CD4-positive, CD25-positive, alpha-beta regulatory T cell (primary cell): ENCODE measurements around the gene ACTRT2. TPM values are rescaled to one million over a fixed set of nuclear protein-coding genes. Genes with fewer than 3 reads are reported as not detected.

Experiments
- ATAC-seq, 2 donors: fragments of 150-1000 bp; cut with Tn5 transposase; one replicate each; pipeline ENCODE4 v1.10.0; 2021; ENCODE audit warnings: low read depth in 2 of 2, moderate number of reproducible peaks in 2 of 2, moderate library complexity in 1 of 2
- DNase-seq, 3 donors: peaks; one replicate each; pipeline versions ENCODE4 v3.0.0 to v3.0.0-alpha.2; 2012 to 2022; ENCODE audit warnings: mixed read lengths in 1 of 3
- H3K27ac ChIP-seq: one replicate; pipeline ENCODE4 v1.7.0; 2013; ENCODE audit warnings: mild to moderate bottlenecking, low read length; ENCODE audit not compliant: insufficient read depth, poor library complexity, severe bottlenecking
- H3K27me3 ChIP-seq: one replicate; pipeline ENCODE4 v1.7.0; 2013; ENCODE audit warnings: low read length; ENCODE audit not compliant: control insufficient read depth, insufficient read depth
- H3K36me3 ChIP-seq: one replicate; pipeline ENCODE4 v1.7.0; 2013; ENCODE audit warnings: mild to moderate bottlenecking, low read length, moderate library complexity; ENCODE audit not compliant: control insufficient read depth, insufficient read depth
- H3K4me1 ChIP-seq: 2 replicates; pipeline ENCODE4 v1.7.0; 2013; ENCODE audit warnings: mild to moderate bottlenecking, low read length; ENCODE audit not compliant: insufficient read depth, control insufficient read depth, poor library complexity, severe bottlenecking
- H3K4me3 ChIP-seq: one replicate; pipeline ENCODE4 v1.7.0; 2013; ENCODE audit warnings: low read depth, mild to moderate bottlenecking, low read length, moderate library complexity
- H3K9me3 ChIP-seq, 2 experiments: 1 replicate in 1 of 2; 2 replicates in 1 of 2; pipeline ENCODE4 v1.7.0; 2013; ENCODE audit warnings: low read length in 2 of 2, mild to moderate bottlenecking in 1 of 2, moderate library complexity in 1 of 2; ENCODE audit not compliant: control insufficient read depth in 2 of 2
- H3K27ac Mint-ChIP-seq, 3 donors: one replicate each; pipeline ENCODE4 v1.8.0; 2020 to 2022; ENCODE audit warnings: mild to moderate bottlenecking in 3 of 3, mixed read lengths in 3 of 3, moderate library complexity in 2 of 3
- H3K27me3 Mint-ChIP-seq: one replicate; pipeline ENCODE4 v1.8.0; 2022; ENCODE audit warnings: mild to moderate bottlenecking, mixed read lengths
- H3K36me3 Mint-ChIP-seq: one replicate; pipeline ENCODE4 v1.8.0; 2020; ENCODE audit warnings: mixed read lengths
- H3K4me1 Mint-ChIP-seq, 4 donors: one replicate each; pipeline ENCODE4 v1.8.0; 2020 to 2022; ENCODE audit warnings: mixed read lengths in 4 of 4, mild to moderate bottlenecking in 1 of 4
- H3K4me3 Mint-ChIP-seq, 4 donors: one replicate each; pipeline ENCODE4 v1.8.0; 2020 to 2022; ENCODE audit warnings: mild to moderate bottlenecking in 4 of 4, mixed read lengths in 4 of 4, moderate library complexity in 3 of 4
- H3K9me3 Mint-ChIP-seq, 7 donors: one replicate each; pipeline ENCODE4 v1.8.0; 2020 to 2022; ENCODE audit warnings: mixed read lengths in 7 of 7, mild to moderate bottlenecking in 3 of 7, moderate library complexity in 2 of 7
- polyA plus RNA-seq, 4 donors: library from polyadenylated mRNA; unstranded; fragments of 300-500 nt; fragmentation: Illumina TruSeq; gene quantifications; one replicate each; pipeline ENCODE4 v1.2.3, GENCODE V29; 2021
- total RNA-seq: library from RNA; stranded (reverse); gene quantifications from one replicate; pipeline ENCODE4 v1.2.3, GENCODE V29; 2022

ACTRT2 gene
- total and polyA plus RNA-seq, 5 donors from 2014 or later: not detected

DNA sequence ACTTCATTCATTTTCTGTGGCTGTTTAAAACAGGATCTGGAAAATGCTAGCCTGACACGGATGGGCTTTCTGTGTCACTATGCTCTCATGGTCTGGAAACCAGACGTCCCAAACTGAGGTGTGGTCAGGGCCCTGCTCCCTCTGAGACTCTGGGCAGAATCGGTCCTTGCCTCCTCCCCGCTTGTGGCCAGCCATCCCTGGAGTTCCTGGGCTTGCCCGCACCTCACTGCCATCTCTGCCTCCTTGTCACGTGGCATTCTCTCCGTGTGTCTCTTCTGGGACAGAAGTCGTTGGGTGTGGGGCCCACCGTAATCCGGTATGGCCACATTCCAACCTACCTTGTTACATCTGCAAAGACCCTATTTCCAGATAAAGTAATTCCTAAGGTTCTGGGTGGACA, 10.1 kb upstream of the ACTRT2 start:
- no peaks in the 10 kb centered on the region for H3K27me3 ChIP-seq
- peaks cover 4% of the 10 kb centered on the region for H3K36me3 Mint-ChIP-seq
- H3K9me3 Mint-ChIP-seq: peaks cover 0 to 26% (median 7%) of the 10 kb centered on the region in 7 donors

DNA sequence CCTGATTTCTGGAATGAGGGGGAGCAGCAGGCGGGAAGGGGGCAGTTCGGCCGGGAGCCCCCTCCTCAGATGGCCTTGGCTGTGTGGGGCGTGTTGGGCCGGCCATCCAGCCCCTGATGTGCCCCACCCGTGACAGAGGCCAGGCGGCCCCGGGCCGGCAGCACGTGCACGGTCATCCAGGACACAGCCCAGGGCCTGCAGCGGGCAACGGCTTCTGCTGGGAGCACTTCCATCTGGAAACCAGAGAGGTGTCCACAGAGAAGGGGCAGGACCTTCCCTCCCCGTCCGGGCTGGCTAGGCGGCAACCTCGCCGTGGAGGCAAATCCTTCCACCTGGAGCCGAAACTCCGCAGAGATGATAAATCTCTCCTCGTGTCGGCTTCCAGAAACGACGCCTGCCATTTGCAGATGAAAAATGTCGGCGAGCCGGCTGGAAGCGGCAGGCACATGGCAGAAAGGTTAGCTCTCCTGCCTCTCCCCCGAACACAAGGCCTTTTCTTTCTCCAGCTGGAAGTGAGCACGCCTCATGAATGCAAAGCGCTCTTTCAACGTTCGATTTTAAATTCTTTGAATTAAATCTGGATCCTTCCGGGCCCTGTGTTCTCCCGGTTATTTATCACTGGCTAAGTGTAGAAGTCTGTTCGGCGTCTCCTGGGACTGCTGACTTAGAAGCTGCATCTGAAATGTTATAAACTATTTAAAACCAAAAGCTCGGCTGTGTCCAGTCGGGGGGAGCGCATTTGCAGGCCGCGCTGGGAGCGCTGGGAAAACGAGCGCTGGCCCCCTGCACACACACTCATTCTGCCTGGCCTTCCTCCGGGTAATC, 9.4 kb upstream of the ACTRT2 start:
- DNase-seq (no peak), ATAC-seq (no peak)
- no peak overlapping the region for H3K27ac ChIP-seq
- Mint-ChIP-seq H3K4me1 (no peaks in the 10 kb centered on the region), H3K27me3 (peaks cover 4% of the 10 kb centered on the region), H3K27ac (no peak overlapping the region), H3K36me3 (no peaks in the 10 kb centered on the region), H3K4me3 (no peak overlapping the region), H3K9me3 (peaks cover 0 to 19% (median 6%) of the 10 kb centered on the region in 7 donors)
- H3K4me1 ChIP-seq: no peaks in the 10 kb centered on the region
- H3K4me3 ChIP-seq: no peak overlapping the region
- H3K36me3 ChIP-seq: no peaks in the 10 kb centered on the region
- no peaks in the 10 kb centered on the region for H3K27me3 ChIP-seq
- H3K9me3 ChIP-seq: peaks cover 10 to 24% of the 10 kb centered on the region in 2 experiments

More for the DNA sequence above, 10.1 kb upstream of the ACTRT2 start:
- Mint-ChIP-seq H3K27ac (no peak overlapping the region), H3K4me3 (no peak overlapping the region), H3K4me1 (no peaks in the 10 kb centered on the region), H3K27me3 (peaks cover 4% of the 10 kb centered on the region)
- Histone ChIP-seq H3K4me1 (no peaks in the 10 kb centered on the region), H3K9me3 (peaks cover 12 to 24% of the 10 kb centered on the region in 2 experiments), H3K36me3 (no peaks in the 10 kb centered on the region), H3K4me3 (no peak overlapping the region), H3K27ac (no peak overlapping the region)
- no peak for ATAC-seq
- DNase-seq: no peak

DNA sequence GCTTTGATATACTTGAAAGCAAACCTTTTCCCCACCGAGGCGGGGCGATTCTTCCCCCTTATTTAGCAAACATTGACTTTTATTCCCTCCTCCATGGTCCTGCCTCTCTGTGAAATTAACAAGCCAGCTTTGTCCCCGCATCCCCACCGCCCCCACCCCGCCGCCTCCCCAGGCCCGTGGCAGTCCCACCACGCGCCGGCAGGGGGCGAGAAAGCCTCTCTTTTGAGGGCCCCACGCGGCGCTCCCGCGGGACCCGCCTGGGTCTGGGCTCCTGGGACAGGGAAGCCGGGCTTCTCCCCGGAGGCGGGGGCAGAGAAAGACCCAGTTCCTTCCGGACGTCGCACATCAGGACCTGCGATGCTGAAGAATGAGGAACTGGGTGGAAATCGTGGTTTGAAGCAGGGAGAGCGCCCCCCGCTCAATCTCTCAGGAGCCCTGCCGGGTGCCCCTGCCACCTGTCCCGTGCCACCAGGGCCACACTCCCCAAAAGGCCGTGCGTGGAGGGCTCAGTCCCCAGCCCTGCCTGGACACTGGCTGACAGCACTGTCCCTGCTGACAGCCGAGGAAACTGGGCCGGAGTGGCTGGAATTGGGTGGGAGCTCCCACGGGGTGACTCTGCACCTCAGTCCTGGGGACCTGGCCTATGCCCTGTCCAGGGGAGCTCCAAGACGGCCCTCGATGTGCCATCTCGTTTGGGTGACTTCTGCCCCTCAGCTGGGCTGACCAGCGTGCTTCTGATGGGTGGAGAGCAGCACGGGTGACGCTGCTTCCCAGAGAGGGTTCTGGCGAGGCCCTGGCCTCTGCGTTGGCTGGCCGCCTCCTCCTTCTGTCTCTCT, 8.6 kb upstream of the ACTRT2 start:
- no peaks in the 10 kb centered on the region for H3K36me3 ChIP-seq
- Mint-ChIP-seq H3K36me3 (no peaks in the 10 kb centered on the region), H3K9me3 (peaks cover 0 to 15% (median 4%) of the 10 kb centered on the region in 7 donors), H3K4me1 (no peaks in the 10 kb centered on the region), H3K4me3 (no peak overlapping the region), H3K27me3 (peaks cover 4% of the 10 kb centered on the region), H3K27ac (no peak overlapping the region)
- H3K4me1 ChIP-seq: no peaks in the 10 kb centered on the region
- H3K9me3 ChIP-seq: peaks cover 5 to 16% of the 10 kb centered on the region in 2 experiments
- H3K27me3 ChIP-seq: no peaks in the 10 kb centered on the region
- ATAC-seq (no peak), DNase-seq (peak in 1 of 3 donors; percentile 10)
- H3K4me3 ChIP-seq: no peak overlapping the region
- no peak overlapping the region for H3K27ac ChIP-seq

DNA sequence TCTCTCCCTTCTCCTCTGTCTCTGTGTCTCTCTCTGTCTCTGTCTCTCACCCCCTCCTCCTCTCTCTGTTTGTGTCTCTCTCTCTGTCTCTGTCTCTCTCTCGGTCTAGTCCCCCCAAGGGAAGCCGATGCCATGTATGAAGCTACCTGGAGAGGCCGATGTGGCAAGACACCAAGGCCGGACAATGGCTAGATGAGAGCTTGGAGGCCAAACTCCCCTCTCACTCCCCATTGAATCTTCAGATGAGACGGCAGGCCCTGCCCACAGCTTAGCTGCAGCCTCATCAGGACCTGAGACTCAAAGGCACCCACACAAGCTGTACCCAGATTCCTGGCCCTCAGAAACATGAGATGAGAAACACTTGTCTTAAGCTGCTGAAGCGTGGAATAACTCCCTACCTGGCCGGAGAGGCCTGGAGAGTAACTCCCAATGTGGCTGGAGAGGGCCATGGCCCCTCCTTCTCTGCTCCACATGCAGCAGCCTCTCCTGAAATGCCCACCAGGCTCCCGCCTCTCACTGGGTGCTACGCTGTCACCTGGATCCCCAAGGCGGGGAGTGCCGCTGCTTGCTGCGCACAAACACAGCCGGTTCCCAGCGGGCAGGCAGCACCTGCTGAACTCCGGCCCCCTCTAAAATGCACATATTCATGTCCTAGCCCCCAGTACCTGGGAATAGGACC, 7.8 kb upstream of the ACTRT2 start:
- Mint-ChIP-seq H3K4me1 (no peaks in the 10 kb centered on the region), H3K9me3 (peaks cover 0 to 8% (median 1%) of the 10 kb centered on the region in 7 donors), H3K36me3 (no peaks in the 10 kb centered on the region), H3K4me3 (no peak overlapping the region), H3K27me3 (peaks cover 4% of the 10 kb centered on the region), H3K27ac (no peak overlapping the region)
- Histone ChIP-seq H3K27ac (no peak overlapping the region), H3K9me3 (peaks cover 0 to 8% of the 10 kb centered on the region in 2 experiments), H3K36me3 (no peaks in the 10 kb centered on the region), H3K27me3 (no peaks in the 10 kb centered on the region), H3K4me3 (no peak overlapping the region), H3K4me1 (no peaks in the 10 kb centered on the region)
- DNase-seq (no peak), ATAC-seq (no peak)

DNA sequence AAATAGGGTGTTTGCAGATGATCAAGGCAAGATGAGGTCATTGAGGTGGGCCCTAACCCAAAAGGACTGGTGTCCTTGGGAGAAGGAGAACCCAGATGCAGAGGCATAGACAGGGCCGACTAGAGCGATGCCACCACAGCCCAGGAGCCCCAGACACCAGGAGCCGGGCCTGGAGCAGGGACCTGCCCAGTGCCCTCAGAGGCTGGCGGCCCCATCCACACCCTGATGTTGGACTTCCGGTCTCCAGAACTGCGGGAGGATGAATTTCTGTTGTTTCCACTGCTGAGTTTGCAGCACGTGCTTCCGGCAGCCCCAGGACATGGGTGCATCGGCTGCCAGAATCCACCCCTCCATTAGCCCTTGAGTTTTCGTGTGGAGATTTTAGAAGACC, 7.2 kb upstream of the ACTRT2 start:
- Mint-ChIP-seq H3K4me3 (no peak overlapping the region), H3K4me1 (no peaks in the 10 kb centered on the region), H3K36me3 (no peaks in the 10 kb centered on the region), H3K27me3 (peaks cover 4% of the 10 kb centered on the region), H3K27ac (no peak overlapping the region), H3K9me3 (peaks cover 0 to 5% (median 0%) of the 10 kb centered on the region in 7 donors)
- Histone ChIP-seq H3K4me3 (no peak overlapping the region), H3K27ac (no peak overlapping the region), H3K9me3 (peaks cover 0 to 2% of the 10 kb centered on the region in 2 experiments), H3K36me3 (no peaks in the 10 kb centered on the region), H3K4me1 (no peaks in the 10 kb centered on the region), H3K27me3 (no peaks in the 10 kb centered on the region)
- DNase-seq: no peak
- ATAC-seq: no peak

DNA sequence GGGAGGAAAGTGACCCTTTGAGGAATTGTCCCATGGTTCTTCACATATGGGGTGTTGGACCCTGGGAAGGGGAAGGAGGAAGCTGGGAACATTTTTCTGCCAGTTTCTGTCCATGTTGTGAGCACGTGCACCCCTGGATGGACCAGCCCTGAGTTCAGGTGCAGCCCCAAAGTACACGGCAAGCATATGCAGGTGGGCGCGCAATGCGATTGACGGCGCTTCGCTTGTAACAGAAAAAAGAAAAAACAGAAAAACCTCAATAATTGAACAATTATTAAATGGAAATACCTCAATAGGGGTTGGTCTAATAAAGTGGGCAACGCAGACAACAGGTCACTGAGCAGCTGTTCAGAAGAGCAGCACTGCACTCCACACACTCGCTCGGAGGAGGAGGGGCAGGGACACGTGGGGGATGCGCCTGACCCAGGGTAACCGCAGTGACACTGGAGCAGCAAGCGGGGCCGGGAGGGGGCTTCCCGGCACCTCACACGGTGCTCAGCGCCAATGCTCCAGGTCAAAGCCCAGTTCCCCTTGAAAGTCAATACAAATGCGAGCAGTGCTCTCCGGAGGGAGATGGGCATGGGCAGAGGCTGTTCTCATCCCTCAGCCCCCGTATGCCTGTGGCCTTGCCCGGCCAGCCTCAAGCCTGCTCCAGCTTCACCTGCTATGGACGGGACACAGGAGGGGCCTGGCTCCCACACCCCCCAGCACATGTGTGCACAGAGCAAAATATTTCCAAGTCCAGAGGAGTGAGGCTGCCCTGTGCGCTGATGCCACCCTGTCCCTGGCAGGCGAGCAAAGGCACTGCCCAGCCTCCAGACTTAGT, 6.6 kb upstream of the ACTRT2 start:
- Mint-ChIP-seq H3K4me1 (no peaks in the 10 kb centered on the region), H3K4me3 (no peak overlapping the region), H3K9me3 (peaks cover 0 to 5% (median 0%) of the 10 kb centered on the region in 7 donors), H3K27ac (no peak overlapping the region), H3K27me3 (peaks cover 4% of the 10 kb centered on the region), H3K36me3 (no peaks in the 10 kb centered on the region)
- H3K27ac ChIP-seq: no peak overlapping the region
- no peak for DNase-seq
- H3K27me3 ChIP-seq: no peaks in the 10 kb centered on the region
- no peak overlapping the region for H3K4me3 ChIP-seq
- H3K9me3 ChIP-seq: no peaks in the 10 kb centered on the region
- H3K36me3 ChIP-seq: no peaks in the 10 kb centered on the region
- ATAC-seq: no peak
- no peaks in the 10 kb centered on the region for H3K4me1 ChIP-seq

DNA sequence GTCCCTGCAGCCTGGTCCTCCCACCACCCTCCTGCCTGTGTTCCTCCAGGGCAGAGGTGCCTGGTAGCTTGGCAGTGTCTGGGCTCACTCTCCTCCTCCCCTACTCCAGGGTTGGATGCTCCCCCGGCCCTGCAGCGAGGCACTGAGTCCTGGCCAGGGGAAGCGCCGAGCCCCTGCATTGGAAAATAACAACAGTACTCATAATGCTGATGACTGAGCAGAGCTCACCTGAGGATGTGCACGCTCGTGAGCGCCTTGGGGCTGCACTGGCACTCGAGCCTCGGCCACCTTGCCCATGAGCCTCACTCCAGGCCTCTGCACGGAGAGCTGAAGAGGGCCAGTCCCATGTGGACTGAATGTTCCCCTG, 6.0 kb upstream of the ACTRT2 start:
- no peaks in the 10 kb centered on the region for H3K4me1 ChIP-seq
- H3K36me3 ChIP-seq: no peaks in the 10 kb centered on the region
- H3K27ac Mint-ChIP-seq: peak overlapping the region in 1 of 3 donors; percentile 40
- H3K27ac ChIP-seq: no peak overlapping the region
- no peak overlapping the region for H3K4me3 Mint-ChIP-seq
- H3K36me3 Mint-ChIP-seq: no peaks in the 10 kb centered on the region
- peaks cover 4% of the 10 kb centered on the region for H3K27me3 Mint-ChIP-seq
- H3K9me3 ChIP-seq: no peaks in the 10 kb centered on the region
- no peaks in the 10 kb centered on the region for H3K4me1 Mint-ChIP-seq
- DNase-seq: no peak
- peaks cover 0 to 5% (median 0%) of the 10 kb centered on the region in 7 donors for H3K9me3 Mint-ChIP-seq
- no peaks in the 10 kb centered on the region for H3K27me3 ChIP-seq
- no peak for ATAC-seq
- no peak overlapping the region for H3K4me3 ChIP-seq
